8988T (cell line): ENCODE results near the gene CD164.
"Not testable (repeated sequence)": the region's sequence is repeated elsewhere in the genome, so short reads cannot be mapped to it uniquely, and the experiment has no call there.

Experiments
- DNase-seq: peaks from one replicate; pipeline ENCODE4 v3.0.0; 2011

Gene CD164

DNA sequence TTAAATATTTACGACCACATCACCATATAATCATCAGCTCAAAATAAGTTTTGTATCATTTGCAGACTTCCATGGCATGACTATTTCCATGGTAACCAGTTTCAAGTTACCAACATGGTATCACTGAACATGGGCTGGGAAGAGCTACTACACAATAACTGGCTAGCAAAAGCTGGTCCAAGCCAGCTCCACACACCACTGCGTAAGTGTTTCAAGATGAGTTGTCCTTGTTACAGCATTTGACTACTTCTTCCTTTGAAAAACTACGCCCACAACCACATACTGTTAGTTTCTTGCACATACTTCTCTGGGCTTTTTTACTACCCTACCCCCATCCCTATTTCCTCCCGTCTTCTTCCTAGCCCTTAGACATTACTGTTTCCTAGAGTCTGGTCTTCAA is 8.5 kb downstream of the CD164 start:
- no peak for DNase-seq

DNA sequence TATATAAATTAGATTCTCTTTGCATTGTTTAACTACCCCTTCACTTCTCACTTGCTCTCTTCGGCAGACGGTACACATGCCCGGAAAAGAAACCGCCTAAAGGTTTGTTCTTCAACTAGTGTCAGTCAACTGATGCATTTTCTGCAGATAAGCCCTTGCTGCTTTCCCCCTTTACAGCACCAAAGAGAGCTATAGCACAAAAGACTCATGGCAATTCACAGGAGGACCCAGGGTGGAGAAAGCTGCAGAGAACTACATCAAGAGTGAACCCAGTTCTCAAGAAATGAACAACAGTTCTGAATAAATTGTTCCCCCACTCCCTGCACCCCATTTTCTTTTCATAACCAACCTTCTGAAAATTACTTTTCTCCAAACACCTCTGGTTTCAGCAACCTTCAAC is 8.9 kb downstream of the CD164 start:
- DNase-seq = no peak

DNA sequence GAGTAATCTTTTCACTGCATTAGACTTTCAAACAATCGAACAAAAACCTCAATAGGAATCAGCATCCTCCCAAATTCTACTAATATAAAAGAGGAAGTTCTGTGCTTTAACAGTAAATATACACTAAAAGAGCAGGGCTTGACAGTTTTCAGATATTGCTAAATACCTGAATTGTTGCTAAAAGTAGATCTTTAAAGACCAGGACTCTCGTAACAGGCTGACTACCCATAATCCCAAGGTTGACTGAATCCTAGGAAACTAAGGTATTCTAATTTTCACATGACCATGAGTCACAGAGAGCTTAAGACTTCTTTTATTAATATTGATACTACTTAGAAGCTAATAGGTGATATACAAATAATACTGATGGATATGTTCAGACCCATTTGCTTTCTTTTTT is 10.1 kb downstream of the CD164 start:
- no peak for DNase-seq

DNA sequence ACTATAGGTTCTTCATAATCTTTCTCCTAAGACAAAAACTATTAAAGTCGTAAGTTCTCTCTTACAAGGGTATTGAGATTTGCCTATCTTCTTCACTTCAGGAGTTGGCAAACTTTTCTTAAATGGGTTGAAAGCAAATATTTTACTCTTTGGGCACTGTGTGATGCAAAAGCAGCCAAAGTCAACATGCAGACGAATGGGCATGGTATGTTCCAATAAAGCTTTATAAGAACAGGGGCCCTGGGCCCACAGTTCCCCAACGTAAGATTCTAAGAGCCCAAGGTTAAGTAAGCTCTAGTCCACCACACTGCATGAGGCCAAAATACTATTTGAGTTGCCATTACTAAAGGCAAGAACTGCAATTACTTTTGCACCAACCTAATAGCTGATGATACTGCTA is 11.5 kb downstream of the CD164 start:
- no peak for DNase-seq

DNA sequence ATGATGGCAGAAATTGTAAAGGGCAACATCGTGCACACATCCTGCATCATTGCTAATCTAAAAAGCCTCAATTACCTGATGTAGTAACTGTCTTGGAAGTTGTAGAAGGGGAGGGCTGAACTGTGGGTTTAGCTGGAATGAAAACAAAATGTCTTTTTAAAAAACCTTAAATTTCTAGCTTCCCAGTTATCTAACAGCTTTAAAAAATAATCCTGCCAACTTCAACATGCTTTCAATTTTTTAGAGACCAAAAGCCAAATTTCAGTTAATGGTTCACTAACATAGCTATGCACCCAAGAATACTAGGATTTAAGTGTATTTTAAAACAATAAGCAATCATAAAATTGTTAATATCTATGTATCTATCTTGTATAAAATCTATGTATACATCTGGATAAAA is 11.9 kb downstream of the CD164 start:
- no peak for DNase-seq

DNA sequence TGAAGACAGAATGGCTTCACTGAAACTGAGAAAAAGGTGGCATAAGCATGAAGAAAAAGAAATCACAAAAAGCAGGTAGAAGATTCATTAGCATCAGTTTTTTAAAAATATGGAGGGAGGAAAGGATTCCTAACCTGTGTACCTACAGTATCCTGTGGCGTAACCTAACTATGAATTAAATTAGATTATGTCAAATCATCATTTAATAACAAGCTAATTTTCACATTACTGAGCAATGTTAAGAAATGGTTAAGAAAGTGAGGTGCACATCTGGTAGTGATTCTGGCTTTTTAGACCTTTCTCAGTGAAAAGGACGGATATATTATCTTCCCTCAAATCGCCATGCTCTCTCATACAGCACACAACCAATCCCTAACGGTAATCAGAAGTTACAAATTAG is 12.5 kb downstream of the CD164 start:
- no peak for DNase-seq

DNA sequence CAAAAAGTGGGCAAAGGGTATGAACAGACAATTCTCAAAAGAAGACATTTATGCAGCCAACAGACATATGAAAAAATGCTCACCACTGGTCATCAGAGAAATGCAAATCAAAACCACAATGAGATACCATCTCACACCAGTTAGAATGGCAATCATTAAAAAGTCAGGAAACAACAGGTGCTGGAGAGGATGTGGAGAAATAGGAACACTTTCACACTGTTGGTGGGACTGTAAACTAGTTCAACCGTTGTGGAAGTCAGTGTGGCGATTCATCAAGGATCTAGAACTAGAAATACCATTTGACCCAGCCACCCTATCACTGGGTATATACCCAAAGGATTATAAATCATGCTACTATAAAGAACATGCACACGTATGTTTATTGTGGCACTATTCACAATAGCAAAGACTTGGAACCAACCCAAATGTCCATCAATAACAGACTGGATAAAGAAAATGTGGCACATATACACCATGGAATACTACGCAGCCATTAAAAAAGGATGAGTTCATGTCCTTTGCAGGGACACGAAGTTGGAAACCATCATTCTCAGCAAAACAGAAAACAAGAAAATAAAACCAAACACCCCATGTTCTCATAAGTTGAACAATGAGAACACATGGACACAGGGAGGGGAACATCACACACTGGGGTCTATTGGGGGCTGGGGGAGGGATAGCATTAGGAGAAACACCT is 17.7 kb downstream of the CD164 start:
- not testable (repeated sequence) for DNase-seq

DNA sequence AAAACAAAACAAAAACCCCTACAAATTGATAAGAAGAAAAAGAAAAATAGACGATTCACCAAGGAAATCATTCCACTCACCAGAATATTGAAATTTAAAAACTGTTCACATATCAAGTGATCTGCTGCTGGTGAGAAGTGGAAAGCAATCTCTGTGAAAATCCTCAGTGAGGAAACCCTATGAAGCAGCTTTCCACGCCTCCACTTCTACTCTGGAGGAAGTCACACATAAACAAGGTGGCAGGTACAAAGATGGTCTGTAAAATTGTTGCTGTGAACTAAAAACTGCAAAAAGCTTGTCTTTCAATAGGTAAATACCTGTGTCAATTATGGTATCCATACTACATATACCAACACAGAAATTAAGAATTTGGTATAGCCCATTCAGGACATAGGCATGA is 18.5 kb downstream of the CD164 start:
- DNase-seq = no peak

DNA sequence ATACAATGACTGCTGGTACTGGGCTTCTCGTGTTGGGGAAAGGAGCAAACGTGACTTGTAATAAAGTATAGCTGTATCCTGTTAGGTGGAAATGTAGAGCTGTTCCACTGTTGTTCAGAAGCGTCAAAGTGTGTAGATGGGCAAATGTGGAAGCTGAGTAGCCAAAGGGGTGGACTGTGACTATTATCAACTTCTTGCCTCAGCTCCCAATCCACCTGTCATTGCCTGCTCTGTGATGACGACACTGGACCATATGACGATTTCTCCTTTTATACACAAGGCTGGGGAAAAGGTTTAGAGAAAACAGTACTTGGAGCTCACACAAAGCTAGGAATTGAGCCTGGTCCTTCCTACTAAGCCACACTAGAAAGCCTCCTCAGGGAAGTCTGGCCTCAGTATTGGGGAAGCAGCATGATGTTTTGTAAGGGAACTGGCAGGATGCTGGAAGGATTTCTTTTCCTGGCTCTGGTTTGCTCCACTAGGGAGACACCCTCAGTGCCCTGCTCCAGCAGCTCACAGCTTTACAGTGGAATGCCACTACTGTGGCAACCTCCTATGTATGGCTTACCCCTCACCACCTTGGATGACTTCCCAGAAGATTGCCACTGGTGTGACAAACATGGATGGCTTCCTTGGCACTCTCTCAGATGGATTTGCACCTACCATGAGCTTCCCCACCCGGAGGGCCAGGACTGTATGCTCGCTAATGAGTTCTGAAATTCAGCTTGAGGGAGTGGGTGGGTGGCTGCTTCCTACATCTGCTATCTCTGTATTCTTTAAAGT is 20.0 kb downstream of the CD164 start:
- no peak for DNase-seq

DNA sequence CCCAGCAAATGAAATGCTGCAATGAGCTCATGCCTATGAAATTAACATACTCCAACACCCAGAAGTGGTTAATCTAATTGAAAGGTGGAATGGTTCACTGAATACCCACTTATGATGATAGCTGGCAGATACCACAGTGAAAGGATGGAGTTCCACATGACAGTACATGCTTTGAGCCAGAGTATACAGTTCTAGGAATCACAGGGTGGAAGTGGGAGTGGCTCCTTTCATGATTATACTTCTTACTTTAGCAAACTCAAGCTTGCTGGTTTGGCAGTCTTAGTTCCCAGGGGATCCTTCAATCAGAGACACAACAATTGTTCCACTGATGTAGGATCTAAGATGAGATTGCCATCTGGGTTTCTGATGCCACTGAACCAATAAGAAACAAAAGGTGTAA is 21.5 kb downstream of the CD164 start:
- no peak for DNase-seq

DNA sequence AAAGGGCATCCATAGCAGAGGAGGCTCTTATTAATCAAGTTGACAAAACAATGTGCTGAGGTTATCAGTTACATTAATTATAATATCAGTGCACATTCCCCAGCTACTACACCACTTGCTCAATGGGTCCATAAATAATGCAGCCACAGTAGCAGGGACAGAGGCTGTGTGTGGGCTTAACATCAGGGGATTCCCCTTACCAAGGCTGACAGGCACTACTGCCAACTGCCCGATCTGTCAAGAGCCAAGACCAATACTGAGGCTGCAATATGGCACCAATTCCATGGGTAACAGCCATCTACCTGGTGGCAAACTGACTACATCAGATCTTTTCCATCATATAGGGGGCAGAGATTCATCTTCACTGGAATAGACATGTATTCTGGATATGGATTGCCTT is 22.0 kb downstream of the CD164 start:
- DNase-seq = no peak

DNA sequence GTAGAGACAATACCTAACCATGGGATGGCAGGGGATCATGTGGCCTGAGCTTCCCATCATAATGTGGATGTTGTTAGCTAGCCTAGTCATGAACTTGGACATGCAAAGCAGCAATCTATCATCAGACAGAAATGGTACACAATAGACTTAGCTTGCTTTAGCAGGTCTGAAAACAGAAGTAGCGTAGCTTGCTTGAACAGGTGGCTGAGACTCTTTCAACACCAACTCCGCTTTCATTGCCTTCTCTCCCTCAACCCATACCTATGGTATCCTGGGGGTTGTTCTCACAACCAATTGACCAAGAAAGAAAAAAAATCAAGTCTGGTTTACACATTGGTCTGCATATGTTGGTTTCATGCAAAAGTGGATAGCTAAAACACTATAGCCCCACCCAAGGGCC is 23.0 kb downstream of the CD164 start:
- DNase-seq = no peak

DNA sequence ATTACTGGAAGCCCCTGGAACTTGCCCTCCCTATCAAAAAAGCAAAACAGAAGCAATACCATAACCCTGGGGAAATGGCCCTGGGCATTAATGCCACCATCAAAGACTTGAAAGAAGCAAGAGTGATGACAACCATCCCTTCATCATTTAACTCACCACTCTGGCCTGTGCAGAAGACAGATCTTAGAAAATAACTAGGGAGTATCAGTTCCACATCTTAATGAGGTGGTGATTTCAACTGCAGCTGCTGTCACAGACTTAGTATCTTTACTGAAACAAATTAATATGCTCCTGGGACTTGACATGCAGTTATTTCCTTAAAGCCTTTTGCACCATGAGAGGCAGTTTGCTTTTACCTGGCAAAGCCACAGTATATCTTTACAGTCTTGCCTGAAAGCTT is 24.1 kb downstream of the CD164 start:
- no peak for DNase-seq

DNA sequence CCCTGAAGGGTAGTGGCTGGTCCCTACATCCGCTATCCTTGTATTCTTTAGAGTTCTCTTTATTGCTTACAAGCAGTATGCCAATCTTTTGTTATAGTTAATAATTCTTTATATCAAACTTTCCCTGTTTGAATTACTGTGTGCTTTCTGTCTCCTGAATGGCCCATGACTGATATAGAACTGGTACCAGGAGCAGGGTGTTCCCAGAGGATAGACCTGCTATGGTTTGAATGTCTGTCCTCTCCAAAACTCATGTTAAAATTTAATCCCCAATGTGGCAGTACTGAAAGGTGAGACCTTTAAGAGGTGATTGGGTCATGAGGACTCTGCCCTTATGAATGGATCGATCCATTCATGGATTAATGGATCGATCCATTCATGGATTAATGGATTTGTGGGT is 26.0 kb downstream of the CD164 start:
- DNase-seq = no peak

DNA sequence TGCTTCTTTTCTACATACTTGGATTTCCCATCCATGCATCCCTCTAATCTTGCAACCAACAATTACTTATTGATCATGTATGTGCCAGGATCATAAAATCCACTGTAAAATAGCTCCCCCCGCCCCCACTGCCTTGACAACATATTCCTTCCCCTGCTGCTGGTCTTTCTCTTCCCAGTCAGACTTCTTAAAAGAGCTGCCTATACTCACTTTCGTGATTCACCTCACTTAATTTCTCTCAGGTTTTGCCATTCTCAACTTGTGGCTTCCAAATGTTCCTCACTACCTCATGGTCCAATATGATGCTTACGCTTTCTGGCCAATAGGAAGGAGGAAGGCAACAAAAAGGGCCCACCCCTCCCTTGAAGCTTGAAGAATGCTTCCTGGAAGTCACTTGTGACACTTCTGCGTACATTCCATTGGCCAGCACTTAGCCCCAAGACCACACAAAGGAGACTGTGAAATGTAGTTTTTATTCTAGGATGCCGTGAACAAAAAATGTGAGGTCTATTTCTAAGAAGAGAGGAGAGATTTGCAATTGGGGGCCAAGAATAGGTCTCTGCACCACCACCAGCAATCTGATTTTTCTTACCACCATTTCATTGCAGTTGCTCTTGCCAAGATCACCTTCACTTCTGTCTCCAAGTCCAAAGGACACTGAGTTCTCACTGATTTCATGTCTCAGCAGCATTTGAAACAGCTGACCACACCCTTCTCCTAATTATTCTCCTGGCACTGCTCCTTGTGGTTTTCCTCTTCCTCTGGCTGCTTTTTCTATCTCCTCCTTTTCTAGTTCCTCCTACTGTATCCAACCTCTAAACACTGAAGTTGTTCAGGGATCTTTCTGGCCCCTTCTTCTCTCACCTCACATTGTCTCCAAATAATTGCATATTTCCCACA is 30.8 kb downstream of the CD164 start:
- DNase-seq = no peak

DNA sequence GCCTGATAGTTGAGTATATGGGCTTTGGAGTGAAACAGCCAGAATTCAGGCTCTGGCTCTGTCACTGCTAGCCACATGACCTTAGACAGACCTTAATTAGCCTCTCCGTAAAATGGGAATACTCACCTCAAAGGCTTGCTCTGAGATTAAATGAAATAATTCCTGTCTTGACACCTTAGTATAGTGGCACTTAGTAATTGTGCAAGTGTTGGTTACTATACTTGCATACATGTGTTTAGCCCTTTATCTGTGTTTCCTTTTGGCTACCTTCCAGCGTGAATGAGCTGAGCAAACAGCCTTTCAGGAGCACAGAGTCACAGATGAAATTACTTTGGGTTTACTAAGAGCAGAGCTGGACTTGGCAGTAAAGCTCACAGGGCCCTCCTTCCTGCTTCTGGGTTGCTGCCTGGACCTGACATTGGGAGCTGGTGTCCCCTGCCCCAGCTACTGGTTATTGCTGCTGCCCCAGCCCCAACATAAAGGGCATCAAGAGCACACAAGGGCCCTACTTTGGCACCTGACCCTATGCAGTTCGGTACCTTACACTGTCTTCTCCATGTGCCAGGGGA is 32.8 kb downstream of the CD164 start:
- DNase-seq = no peak

DNA sequence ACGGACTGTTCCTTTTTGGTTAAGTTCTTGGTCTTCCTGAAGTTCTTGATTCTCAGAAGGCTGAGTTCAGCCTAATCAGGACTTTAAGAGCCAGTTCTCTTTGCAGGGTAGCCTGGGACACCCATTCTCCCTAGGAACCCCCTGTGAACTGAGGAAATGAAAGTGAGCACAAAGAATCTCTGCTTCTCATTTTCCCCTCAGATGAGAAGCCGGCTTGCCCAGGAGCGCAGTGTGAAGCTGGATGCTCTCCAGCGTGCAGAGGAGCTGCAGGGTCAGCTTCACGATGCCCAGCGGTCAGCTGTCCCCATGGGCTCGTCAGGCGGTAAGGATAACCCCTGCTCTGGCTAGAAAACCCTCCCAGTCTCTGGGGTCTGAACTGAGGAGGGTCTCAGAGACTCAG is 34.0 kb downstream of the CD164 start:
- DNase-seq = no peak

DNA sequence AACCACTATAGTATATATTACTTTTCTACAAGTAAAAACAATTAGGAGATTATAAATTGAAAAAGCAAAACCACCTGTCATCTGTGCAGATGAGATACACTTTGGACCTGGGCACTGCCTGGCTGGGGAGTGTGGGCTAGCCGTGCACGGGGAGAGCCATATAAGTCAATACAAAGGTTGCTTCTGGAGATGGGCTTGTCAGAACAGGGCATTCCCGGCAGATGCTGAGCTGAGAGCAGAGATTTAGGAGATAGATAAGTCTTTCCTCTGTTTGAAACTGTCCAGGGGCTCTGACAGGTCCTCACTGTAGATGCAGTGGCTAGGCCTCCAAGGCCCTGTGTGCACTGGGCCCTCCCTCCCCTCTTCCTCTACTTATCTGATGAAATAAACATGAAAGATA is 34.5 kb downstream of the CD164 start:
- no peak for DNase-seq

DNA sequence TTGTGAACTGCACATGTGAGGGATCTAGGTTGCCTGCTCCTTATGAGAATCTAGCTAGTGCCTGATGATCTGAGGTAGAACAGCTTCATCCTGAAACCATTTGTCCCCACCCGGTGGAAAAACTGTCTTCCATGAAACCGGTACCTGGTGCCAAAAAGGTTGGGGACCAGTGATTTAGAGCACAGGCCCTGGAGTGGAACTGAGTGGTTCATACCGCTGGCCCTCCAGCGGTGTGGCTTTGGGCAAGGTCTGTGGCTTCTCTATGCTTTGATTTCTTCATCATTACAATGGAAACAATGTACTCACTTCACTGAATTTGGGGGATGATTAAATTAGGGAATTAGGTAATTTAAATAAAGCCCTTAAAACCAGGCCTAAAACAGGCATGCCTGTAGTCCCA is 36.3 kb downstream of the CD164 start:
- DNase-seq = no peak

DNA sequence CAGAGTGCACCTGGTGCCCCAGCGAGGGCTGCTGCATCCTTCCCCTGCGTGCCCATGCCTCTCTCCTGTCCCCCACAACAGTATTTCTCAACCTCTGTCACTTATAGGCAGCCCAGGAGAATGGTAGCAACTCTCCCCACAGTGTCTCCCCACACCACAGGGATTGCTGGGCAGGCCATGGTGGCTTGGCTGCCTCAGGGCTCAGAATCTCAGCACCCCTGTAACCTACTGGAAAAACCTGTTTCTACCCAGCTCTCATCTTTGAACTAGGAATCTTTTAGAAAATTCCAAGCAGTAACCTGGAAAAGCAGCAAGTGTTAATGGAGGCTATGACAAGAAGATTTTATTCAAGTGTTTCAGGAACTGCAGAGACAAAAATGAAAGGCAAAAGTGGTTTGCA is 38.0 kb downstream of the CD164 start:
- DNase-seq = no peak

DNA sequence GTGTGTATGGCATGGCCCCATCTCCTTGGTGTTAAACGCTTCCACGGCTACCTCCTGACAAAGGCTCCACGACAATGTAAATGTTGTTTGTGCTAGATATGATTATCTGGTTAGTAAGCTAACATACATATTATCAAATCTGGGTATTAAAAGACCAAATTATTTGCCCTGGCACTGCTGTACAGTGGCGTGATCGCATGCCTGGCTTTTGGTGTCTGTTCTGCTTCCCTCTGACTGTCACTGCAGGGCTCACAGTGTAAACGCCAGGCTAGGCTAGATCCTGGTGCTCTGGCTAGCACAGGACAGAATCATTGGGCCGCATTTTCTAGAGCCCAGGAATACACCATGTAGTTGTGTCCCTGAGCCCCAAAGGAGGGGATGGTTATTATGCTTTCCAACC is 38.7 kb downstream of the CD164 start:
- no peak for DNase-seq

DNA sequence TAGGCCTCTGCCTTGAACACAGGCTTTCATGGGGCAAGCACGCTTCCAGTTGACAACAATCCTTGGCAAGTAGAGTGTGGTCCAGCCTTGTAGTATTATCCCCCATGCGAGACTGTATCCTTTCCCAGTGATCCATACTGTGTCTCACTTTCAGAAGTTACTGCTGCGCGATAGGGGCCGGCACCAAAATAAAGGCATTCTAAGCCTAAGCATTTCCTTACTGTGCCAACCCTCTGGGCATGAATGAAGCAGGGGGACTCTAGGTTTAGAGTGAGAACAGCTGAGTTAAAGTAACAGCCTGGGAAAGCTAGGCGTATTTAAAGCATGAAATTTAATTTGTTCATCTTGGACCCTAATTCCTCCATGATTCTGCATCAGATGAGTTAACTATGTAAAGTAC is 39.4 kb downstream of the CD164 start:
- no peak for DNase-seq

DNA sequence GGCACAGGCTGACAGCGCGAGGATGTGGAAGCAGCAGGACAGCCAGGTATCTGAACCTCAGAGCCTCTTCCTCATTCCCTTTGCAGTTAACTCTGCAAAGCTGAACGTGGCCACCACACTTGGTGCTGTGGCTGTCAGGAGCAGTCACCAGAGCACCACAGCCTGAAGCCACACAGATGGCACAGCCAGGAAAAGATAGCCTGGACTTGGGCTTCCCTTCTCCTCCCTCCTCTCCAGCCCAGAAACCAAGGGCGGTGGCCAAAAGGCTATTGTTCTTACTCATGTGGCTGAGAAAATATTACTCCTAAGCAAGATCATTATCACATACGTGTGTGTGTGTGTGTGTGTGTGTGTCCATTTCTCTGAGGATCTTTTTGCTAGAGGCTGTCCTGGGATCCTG is 39.8 kb downstream of the CD164 start:
- no peak for DNase-seq

DNA sequence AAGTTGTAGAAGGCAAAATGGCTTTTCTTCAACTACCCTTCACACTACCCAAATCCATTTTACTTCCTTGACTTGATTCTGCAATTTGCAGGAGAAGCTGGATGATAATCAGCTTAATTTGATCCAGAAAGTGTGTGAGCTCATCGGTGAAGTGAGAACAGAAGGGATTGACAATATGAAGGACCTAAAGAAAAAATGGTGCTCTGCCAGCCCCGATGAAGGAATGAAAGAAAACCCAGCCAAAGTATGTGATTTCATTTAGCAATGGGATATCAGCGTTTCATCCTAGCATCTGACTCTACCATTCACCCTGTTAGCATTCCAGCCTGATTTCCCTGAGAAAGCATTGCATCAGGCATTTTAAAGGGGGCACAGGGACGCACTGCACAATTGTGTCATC is 41.5 kb downstream of the CD164 start:
- no peak for DNase-seq
